ENCODE measurements around the gene ELP1. TPM values are rescaled to one million over a fixed set of nuclear protein-coding genes. Genes with fewer than 3 reads are reported as not detected.

The ELP1 gene
- total and polyA plus RNA-seq, 2 experiments from 2014 or later = 9.1 to 46.3 TPM

DNA sequence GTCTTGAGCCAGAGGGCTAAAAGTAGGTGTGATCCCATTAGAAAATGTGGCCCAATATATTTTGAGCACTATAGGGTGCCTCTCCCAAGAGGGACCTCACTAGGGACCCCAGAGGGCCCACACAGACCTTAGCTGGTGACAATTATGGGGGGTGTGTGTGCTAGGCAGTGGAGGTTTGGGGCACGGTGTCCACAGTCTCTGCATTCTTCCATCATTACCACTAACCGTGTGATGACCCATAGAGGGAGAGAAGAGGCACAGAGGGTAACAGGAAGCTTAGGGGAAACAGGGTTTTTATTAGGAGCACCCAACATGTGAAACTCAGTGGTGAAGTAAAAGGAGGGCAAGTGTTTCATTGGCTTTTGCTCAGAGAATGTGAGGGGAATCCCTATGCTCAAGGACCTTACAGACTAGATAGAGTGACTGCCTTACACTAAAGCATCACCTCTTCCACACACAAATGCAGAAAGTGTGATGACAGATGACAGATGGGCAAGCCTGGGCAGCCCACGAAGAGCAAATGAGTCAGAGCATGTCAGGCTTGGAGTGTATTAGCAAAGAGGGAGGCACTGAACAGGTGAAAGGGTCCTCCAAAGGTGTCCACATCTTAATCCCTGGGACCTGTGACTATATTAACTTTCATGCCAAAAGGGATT lies 74.3 kb downstream of the ELP1 start:
- H3K36me3 ChIP-seq (ENCODE audit: insufficient read depth) = no peaks in the 10 kb centered on the region
- TF ChIP-seq ZNF331 (CRISPR knock-in tag; IDR thresholded peaks at IDR 0.05; ENCODE audit: low read depth) (no peak), POLR2AphosphoS5 (IDR thresholded peaks at IDR 0.05; ENCODE audit: low read depth) (no peak), JUNB (IDR thresholded peaks at IDR 0.05; ENCODE audit: unreplicated experiment) (no peak), ZNF114 (CRISPR knock-in tag; IDR thresholded peaks at IDR 0.05) (no peak), CREB1 (CRISPR knock-in tag; IDR thresholded peaks at IDR 0.05; ENCODE audit: low read depth) (no peak), STAT1 (IDR thresholded peaks at IDR 0.05; ENCODE audit: unreplicated experiment) (no peak), NANOG (IDR thresholded peaks at IDR 0.05; ENCODE audit: borderline replicate concordance) (no peak), EZH2 (IDR thresholded peaks at IDR 0.05; ENCODE audit: low read depth, unreplicated experiment) (no peak), EZH2phosphoT487 (IDR thresholded peaks at IDR 0.05; ENCODE audit: unreplicated experiment) (no peak)
- TF ChIP-seq, protein P1, sequence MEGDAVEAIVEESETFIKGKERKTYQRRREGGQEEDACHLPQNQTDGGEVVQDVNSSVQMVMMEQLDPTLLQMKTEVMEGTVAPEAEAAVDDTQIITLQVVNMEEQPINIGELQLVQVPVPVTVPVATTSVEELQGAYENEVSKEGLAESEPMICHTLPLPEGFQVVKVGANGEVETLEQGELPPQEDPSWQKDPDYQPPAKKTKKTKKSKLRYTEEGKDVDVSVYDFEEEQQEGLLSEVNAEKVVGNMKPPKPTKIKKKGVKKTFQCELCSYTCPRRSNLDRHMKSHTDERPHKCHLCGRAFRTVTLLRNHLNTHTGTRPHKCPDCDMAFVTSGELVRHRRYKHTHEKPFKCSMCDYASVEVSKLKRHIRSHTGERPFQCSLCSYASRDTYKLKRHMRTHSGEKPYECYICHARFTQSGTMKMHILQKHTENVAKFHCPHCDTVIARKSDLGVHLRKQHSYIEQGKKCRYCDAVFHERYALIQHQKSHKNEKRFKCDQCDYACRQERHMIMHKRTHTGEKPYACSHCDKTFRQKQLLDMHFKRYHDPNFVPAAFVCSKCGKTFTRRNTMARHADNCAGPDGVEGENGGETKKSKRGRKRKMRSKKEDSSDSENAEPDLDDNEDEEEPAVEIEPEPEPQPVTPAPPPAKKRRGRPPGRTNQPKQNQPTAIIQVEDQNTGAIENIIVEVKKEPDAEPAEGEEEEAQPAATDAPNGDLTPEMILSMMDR (conservative IDR thresholded peaks at IDR 0.05; ENCODE audit: low read depth in 2 of 2) = no peak
- TF ChIP-seq, protein P2, sequence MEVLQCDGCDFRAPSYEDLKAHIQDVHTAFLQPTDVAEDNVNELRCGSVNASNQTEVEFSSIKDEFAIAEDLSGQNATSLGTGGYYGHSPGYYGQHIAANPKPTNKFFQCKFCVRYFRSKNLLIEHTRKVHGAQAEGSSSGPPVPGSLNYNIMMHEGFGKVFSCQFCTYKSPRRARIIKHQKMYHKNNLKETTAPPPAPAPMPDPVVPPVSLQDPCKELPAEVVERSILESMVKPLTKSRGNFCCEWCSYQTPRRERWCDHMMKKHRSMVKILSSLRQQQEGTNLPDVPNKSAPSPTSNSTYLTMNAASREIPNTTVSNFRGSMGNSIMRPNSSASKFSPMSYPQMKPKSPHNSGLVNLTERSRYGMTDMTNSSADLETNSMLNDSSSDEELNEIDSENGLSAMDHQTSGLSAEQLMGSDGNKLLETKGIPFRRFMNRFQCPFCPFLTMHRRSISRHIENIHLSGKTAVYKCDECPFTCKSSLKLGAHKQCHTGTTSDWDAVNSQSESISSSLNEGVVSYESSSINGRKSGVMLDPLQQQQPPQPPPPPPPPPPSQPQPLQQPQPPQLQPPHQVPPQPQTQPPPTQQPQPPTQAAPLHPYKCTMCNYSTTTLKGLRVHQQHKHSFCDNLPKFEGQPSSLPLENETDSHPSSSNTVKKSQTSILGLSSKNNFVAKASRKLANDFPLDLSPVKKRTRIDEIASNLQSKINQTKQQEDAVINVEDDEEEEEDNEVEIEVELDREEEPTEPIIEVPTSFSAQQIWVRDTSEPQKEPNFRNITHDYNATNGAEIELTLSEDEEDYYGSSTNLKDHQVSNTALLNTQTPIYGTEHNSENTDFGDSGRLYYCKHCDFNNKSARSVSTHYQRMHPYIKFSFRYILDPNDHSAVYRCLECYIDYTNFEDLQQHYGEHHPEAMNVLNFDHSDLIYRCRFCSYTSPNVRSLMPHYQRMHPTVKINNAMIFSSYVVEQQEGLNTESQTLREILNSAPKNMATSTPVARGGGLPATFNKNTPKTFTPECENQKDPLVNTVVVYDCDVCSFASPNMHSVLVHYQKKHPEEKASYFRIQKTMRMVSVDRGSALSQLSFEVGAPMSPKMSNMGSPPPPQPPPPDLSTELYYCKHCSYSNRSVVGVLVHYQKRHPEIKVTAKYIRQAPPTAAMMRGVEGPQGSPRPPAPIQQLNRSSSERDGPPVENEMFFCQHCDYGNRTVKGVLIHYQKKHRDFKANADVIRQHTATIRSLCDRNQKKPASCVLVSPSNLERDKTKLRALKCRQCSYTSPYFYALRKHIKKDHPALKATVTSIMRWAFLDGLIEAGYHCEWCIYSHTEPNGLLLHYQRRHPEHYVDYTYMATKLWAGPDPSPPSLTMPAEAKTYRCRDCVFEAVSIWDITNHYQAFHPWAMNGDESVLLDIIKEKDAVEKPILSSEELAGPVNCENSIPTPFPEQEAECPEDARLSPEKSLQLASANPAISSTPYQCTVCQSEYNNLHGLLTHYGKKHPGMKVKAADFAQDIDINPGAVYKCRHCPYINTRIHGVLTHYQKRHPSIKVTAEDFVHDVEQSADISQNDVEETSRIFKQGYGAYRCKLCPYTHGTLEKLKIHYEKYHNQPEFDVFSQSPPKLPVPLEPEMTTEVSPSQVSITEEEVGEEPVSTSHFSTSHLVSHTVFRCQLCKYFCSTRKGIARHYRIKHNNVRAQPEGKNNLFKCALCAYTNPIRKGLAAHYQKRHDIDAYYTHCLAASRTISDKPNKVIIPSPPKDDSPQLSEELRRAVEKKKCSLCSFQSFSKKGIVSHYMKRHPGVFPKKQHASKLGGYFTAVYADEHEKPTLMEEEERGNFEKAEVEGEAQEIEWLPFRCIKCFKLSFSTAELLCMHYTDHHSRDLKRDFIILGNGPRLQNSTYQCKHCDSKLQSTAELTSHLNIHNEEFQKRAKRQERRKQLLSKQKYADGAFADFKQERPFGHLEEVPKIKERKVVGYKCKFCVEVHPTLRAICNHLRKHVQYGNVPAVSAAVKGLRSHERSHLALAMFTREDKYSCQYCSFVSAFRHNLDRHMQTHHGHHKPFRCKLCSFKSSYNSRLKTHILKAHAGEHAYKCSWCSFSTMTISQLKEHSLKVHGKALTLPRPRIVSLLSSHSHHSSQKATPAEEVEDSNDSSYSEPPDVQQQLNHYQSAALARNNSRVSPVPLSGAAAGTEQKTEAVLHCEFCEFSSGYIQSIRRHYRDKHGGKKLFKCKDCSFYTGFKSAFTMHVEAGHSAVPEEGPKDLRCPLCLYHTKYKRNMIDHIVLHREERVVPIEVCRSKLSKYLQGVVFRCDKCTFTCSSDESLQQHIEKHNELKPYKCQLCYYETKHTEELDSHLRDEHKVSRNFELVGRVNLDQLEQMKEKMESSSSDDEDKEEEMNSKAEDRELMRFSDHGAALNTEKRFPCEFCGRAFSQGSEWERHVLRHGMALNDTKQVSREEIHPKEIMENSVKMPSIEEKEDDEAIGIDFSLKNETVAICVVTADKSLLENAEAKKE (CRISPR knock-in tag; IDR thresholded peaks at IDR 0.05) = no peak
- TF ChIP-seq, protein P3, sequence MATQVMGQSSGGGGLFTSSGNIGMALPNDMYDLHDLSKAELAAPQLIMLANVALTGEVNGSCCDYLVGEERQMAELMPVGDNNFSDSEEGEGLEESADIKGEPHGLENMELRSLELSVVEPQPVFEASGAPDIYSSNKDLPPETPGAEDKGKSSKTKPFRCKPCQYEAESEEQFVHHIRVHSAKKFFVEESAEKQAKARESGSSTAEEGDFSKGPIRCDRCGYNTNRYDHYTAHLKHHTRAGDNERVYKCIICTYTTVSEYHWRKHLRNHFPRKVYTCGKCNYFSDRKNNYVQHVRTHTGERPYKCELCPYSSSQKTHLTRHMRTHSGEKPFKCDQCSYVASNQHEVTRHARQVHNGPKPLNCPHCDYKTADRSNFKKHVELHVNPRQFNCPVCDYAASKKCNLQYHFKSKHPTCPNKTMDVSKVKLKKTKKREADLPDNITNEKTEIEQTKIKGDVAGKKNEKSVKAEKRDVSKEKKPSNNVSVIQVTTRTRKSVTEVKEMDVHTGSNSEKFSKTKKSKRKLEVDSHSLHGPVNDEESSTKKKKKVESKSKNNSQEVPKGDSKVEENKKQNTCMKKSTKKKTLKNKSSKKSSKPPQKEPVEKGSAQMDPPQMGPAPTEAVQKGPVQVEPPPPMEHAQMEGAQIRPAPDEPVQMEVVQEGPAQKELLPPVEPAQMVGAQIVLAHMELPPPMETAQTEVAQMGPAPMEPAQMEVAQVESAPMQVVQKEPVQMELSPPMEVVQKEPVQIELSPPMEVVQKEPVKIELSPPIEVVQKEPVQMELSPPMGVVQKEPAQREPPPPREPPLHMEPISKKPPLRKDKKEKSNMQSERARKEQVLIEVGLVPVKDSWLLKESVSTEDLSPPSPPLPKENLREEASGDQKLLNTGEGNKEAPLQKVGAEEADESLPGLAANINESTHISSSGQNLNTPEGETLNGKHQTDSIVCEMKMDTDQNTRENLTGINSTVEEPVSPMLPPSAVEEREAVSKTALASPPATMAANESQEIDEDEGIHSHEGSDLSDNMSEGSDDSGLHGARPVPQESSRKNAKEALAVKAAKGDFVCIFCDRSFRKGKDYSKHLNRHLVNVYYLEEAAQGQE (IDR thresholded peaks at IDR 0.05; ENCODE audit: unreplicated experiment) = no peak
- TF ChIP-seq, protein P4, sequence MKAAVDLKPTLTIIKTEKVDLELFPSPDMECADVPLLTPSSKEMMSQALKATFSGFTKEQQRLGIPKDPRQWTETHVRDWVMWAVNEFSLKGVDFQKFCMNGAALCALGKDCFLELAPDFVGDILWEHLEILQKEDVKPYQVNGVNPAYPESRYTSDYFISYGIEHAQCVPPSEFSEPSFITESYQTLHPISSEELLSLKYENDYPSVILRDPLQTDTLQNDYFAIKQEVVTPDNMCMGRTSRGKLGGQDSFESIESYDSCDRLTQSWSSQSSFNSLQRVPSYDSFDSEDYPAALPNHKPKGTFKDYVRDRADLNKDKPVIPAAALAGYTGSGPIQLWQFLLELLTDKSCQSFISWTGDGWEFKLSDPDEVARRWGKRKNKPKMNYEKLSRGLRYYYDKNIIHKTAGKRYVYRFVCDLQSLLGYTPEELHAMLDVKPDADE (IDR thresholded peaks at IDR 0.05) = no peak
- no peaks in the 10 kb centered on the region for H3K9me2 ChIP-seq (ENCODE audit: insufficient read depth)
- no peak overlapping the region for H3K4me2 ChIP-seq
- Mint-ChIP-seq H3K4me3 (no peak overlapping the region), H3K36me3 (ENCODE audit: low read depth) (no peaks in the 10 kb centered on the region), H3K27ac (no peak overlapping the region), H3K9me3 (no peaks in the 10 kb centered on the region), H3K27me3 (ENCODE audit: insufficient read depth, low read depth, poor library complexity) (peaks cover 9% of the 10 kb centered on the region), H3K4me1 (no peaks in the 10 kb centered on the region)
- H3K4me1 ChIP-seq (ENCODE audit: insufficient read depth) = no peaks in the 10 kb centered on the region
- no peak for ATAC-seq
- no peaks in the 10 kb centered on the region for H4K20me1 ChIP-seq (replicated peaks; ENCODE audit: insufficient read depth)
- no peaks in the 10 kb centered on the region for H3K27me3 ChIP-seq (ENCODE audit: insufficient read depth)
- no peak overlapping the region for H3K4me3 ChIP-seq
- H3F3A ChIP-seq (replicated peaks; ENCODE audit: low read depth) = no peaks in the 10 kb centered on the region
- H2AFZ ChIP-seq = no peak overlapping the region
- H3K79me2 ChIP-seq (replicated peaks; ENCODE audit: insufficient read depth) = no peaks in the 10 kb centered on the region
- no peak overlapping the region for H3K27ac ChIP-seq (ENCODE audit: low read depth)
- DNase-seq (ENCODE audit: low spot score) = no peak

Data from GM23338 (cell line).